GM23338 (cell line): ENCODE results near the gene DDTL. TPM values are rescaled to one million over a fixed set of nuclear protein-coding genes. Genes with fewer than 3 reads are reported as not detected.

Experiments
- ATAC-seq: fragments of 200-7000 bp; cut with Tn5 transposase; 3 replicates; pipeline ENCODE4 v1.9.1; 2020
- DNase-seq: peaks from one replicate; pipeline ENCODE4 v3.0.0-alpha.2; 2015; ENCODE audit warnings: low spot score
- H2AFZ ChIP-seq: fragments of 200-600 bp; sonication (generic); 2 replicates; pipeline ENCODE4 v1.8.0; 2016; ENCODE audit warnings: antibody characterized with exemption, mild to moderate bottlenecking, moderate library complexity
- H3F3A ChIP-seq: fragments of 200-600 bp; sonication (generic); replicated peaks from 2 replicates; pipeline ENCODE4 v1.8.0; 2017; ENCODE audit warnings: antibody characterized with exemption, mixed run types, low read depth
- H3K27ac ChIP-seq: fragments of 200-600 bp; sonication (generic); 2 replicates; pipeline ENCODE4 v1.6.1; 2016; ENCODE audit warnings: low read depth
- H3K27me3 ChIP-seq: fragments of 200-600 bp; sonication (generic); 2 replicates; pipeline ENCODE4 v1.8.0; 2016; ENCODE audit warnings: mild to moderate bottlenecking, mixed run types, moderate library complexity; ENCODE audit not compliant: insufficient read depth
- H3K36me3 ChIP-seq: fragments of 200-600 bp; sonication (generic); 2 replicates; pipeline ENCODE4 v1.8.0; 2016; ENCODE audit warnings: mild to moderate bottlenecking; ENCODE audit not compliant: insufficient read depth
- H3K4me1 ChIP-seq: fragments of 200-600 bp; sonication (generic); 2 replicates; pipeline ENCODE4 v1.8.0; 2016; ENCODE audit warnings: mild to moderate bottlenecking, moderate library complexity; ENCODE audit not compliant: insufficient read depth
- H3K4me2 ChIP-seq: fragments of 200-600 bp; sonication (generic); 2 replicates; pipeline ENCODE4 v1.7.1; 2017; ENCODE audit warnings: mixed run types
- H3K4me3 ChIP-seq: fragments of 200-600 bp; sonication (generic); 2 replicates; pipeline ENCODE4 v1.6.1; 2016; ENCODE audit warnings: mixed run types
- H3K79me2 ChIP-seq: fragments of 200-600 bp; sonication (generic); replicated peaks from 2 replicates; pipeline ENCODE4 v1.8.0; 2017; ENCODE audit warnings: mild to moderate bottlenecking; ENCODE audit not compliant: insufficient read depth
- H3K9me2 ChIP-seq: fragments of 200-600 bp; sonication (generic); 2 replicates; pipeline ENCODE4 v1.8.0; 2017; ENCODE audit not compliant: insufficient read depth
- H4K20me1 ChIP-seq: fragments of 200-600 bp; sonication (generic); replicated peaks from 2 replicates; pipeline ENCODE4 v1.8.0; 2017; ENCODE audit warnings: mild to moderate bottlenecking; ENCODE audit not compliant: insufficient read depth
- H3K27ac Mint-ChIP-seq: 2 replicates; pipeline ENCODE4 v1.8.0; 2020; ENCODE audit warnings: inconsistent platforms, mild to moderate bottlenecking, moderate library complexity, mixed read lengths
- H3K27me3 Mint-ChIP-seq: 3 replicates; pipeline ENCODE4 v1.8.0; 2022; ENCODE audit warnings: low read depth, mild to moderate bottlenecking, moderate library complexity, mixed read lengths, inconsistent platforms; ENCODE audit not compliant: insufficient read depth, poor library complexity
- H3K36me3 Mint-ChIP-seq: 3 replicates; pipeline ENCODE4 v1.8.0; 2021; ENCODE audit warnings: low read depth, mild to moderate bottlenecking, inconsistent platforms, moderate library complexity, mixed read lengths
- H3K4me1 Mint-ChIP-seq: 3 replicates; pipeline ENCODE4 v1.8.0; 2020; ENCODE audit warnings: mild to moderate bottlenecking, inconsistent platforms, mixed read lengths
- H3K4me3 Mint-ChIP-seq: 3 replicates; pipeline ENCODE4 v1.8.0; 2021; ENCODE audit warnings: moderate library complexity, mild to moderate bottlenecking, inconsistent platforms, mixed read lengths
- H3K9me3 Mint-ChIP-seq: 3 replicates; pipeline ENCODE4 v1.8.0; 2020; ENCODE audit warnings: moderate library complexity, mild to moderate bottlenecking, inconsistent platforms, mixed read lengths
- CREB1 ChIP-seq: fragments of 250-450 bp; sonication (Bioruptor Pico); IDR thresholded peaks from 2 replicates; pipeline ENCODE4 v1.5.0; 2020; ENCODE audit warnings: low read depth, mild to moderate bottlenecking, moderate library complexity
- CTCF ChIP-seq, 2 experiments: fragments of 200-600 bp in 1 of 2; sonication (generic) in 1 of 2; conservative IDR thresholded peaks; 2 replicates each; pipeline versions ENCODE4 v1.5.1 to v1.6.1; 2016 to 2017; ENCODE audit warnings: antibody characterized with exemption in 2 of 2, low read depth in 2 of 2, mild to moderate bottlenecking in 2 of 2, moderate library complexity in 1 of 2
- ETS1 ChIP-seq: IDR thresholded peaks from 2 replicates; pipeline ENCODE4 v1.6.1; 2016; ENCODE audit warnings: antibody characterized with exemption
- EZH2 ChIP-seq: fragments of 200-600 bp; sonication (generic); IDR thresholded peaks from one replicate; pipeline ENCODE4 v1.8.0; 2017; ENCODE audit warnings: antibody characterized with exemption, mild to moderate bottlenecking, low read depth; ENCODE audit not compliant: unreplicated experiment
- EZH2phosphoT487 ChIP-seq: fragments of 200-600 bp; sonication (generic); IDR thresholded peaks from one replicate; pipeline ENCODE4 v1.8.1; 2018; ENCODE audit warnings: antibody characterized with exemption; ENCODE audit not compliant: unreplicated experiment
- JUNB ChIP-seq: IDR thresholded peaks from one replicate; pipeline ENCODE4 v1.6.1; 2016; ENCODE audit warnings: antibody characterized with exemption; ENCODE audit not compliant: unreplicated experiment
- NANOG ChIP-seq: IDR thresholded peaks from 2 replicates; pipeline ENCODE4 v1.6.1; 2016; ENCODE audit warnings: antibody characterized with exemption, borderline replicate concordance
- POLR2AphosphoS5 ChIP-seq: IDR thresholded peaks from 2 replicates; pipeline ENCODE4 v1.6.1; 2016; ENCODE audit warnings: antibody characterized with exemption, low read depth
- REST ChIP-seq: IDR thresholded peaks from one replicate; pipeline ENCODE4 v1.6.1; 2018; ENCODE audit warnings: antibody characterized with exemption; ENCODE audit not compliant: unreplicated experiment
- STAT1 ChIP-seq: IDR thresholded peaks from one replicate; pipeline ENCODE4 v1.6.1; 2016; ENCODE audit warnings: antibody characterized with exemption; ENCODE audit not compliant: unreplicated experiment
- ZNF114 ChIP-seq: fragments of 250-450 bp; sonication (Bioruptor Pico); IDR thresholded peaks from 2 replicates; pipeline ENCODE4 v1.5.0; 2020; ENCODE audit warnings: mild to moderate bottlenecking, moderate library complexity
- ZNF331 ChIP-seq: fragments of 250-450 bp; sonication (Bioruptor Pico); IDR thresholded peaks from 2 replicates; pipeline ENCODE4 v1.5.0; 2020; ENCODE audit warnings: low read depth, mild to moderate bottlenecking, moderate library complexity
- ZNF462 ChIP-seq: fragments of 250-450 bp; sonication (Bioruptor Pico); IDR thresholded peaks from 2 replicates; pipeline ENCODE4 v1.5.0; 2020; ENCODE audit warnings: mild to moderate bottlenecking, moderate library complexity
- polyA plus RNA-seq: library from polyadenylated mRNA; unstranded; fragments of >200 nt; fragmentation: Nextera tagmentation; extraction: Ambion mirVana; gene quantifications from 2 replicates; pipeline ENCODE4 v1.2.1, GENCODE V29; 2016
- total RNA-seq: library from RNA; depleted of rRNA; stranded (reverse); fragments of >200 nt; shearing (Covaris generic); gene quantifications from 2 replicates; pipeline ENCODE4 v1.2.3, GENCODE V29; 2014

DDTL gene
- total and polyA plus RNA-seq, 2 experiments from 2014 or later: 2.1 to 3.7 TPM

- Histone ChIP-seq H3K36me3 (no peaks in the 10 kb centered on the region), H3K9me2 (no peaks in the 10 kb centered on the region; the same call in 1 of the 2 replicates), H3K27me3 (no peaks in the 10 kb centered on the region), H3K4me3 (no peak overlapping the region), H2AFZ (no peak overlapping the region), H4K20me1 (no peaks in the 10 kb centered on the region), H3F3A (no peaks in the 10 kb centered on the region), H3K79me2 (no peaks in the 10 kb centered on the region), H3K27ac (no peak overlapping the region), H3K4me1 (peaks cover 8% of the 10 kb centered on the region; the same call in 1 of the 2 replicates), H3K4me2 (no peak overlapping the region)
- no peak for TF ChIP-seq REST
- TF ChIP-seq JUNB: no peak
- no peak for TF ChIP-seq ZNF462 (CRISPR knock-in tag)
- TF ChIP-seq ETS1: no peak
- no peak for TF ChIP-seq CTCF (conservative IDR thresholded peaks at IDR 0.05; ENCODE audit: low read depth in 2 of 2)
- TF ChIP-seq ZNF114 (CRISPR knock-in tag): no peak
- TF ChIP-seq CREB1: no peak
- no peak for TF ChIP-seq POLR2AphosphoS5
- TF ChIP-seq ZNF331: no peak
- no peak for TF ChIP-seq EZH2
- TF ChIP-seq STAT1: no peak
- TF ChIP-seq EZH2phosphoT487: no peak
- no peak for TF ChIP-seq NANOG
- Mint-ChIP-seq H3K4me1 (peaks cover 7% of the 10 kb centered on the region), H3K9me3 (no peaks in the 10 kb centered on the region), H3K36me3 (no peaks in the 10 kb centered on the region), H3K27me3 (peaks cover 10% of the 10 kb centered on the region), H3K4me3 (no peak overlapping the region), H3K27ac (no peak overlapping the region)
- ATAC-seq: no peak
- DNase-seq: no peak
Measured at GRCh38 chr22:23997092-23997491, 30.4 kb downstream of the DDTL start.
